GM12878 (cell line): Measurements from ENCODE around the gene CMTM1. TPM values are rescaled to one million over a fixed set of nuclear protein-coding genes. Genes with fewer than 3 reads are reported as not detected.

Experiments
- ATAC-seq: fragments of 200-7000 bp; cut with Tn5 transposase; 3 replicates; pipeline ENCODE4 v1.9.1; 2020; ENCODE audit warnings: mild to moderate bottlenecking, moderate library complexity
- BruUV-seq: library from RNA; stranded (reverse); fragments of 400-500 nt; replicated peaks from 2 replicates; lab custom pipeline; 2021; lab: Mats Ljungman, UMichigan
- CTCF ChIA-PET: fragments of 300-600 bp; sonication (Branson Sonifier 250); formaldehyde crosslinking; extraction: SDS; loops from one replicate; lab custom pipeline; 2021; ENCODE audit warnings: inconsistent platforms; lab: Yijun Ruan, JAX
- POLR2A ChIA-PET: fragments of 350-600 bp; formaldehyde crosslinking; extraction: SDS; loops from one replicate; lab custom pipeline; 2021; ENCODE audit warnings: inconsistent platforms; lab: Charles Lee
- RAD21 ChIA-PET: fragments of 300-600 bp; sonication (Branson Sonifier 250); formaldehyde crosslinking; loops from one replicate; lab custom pipeline; 2023; ENCODE audit warnings: antibody characterized with exemption; ENCODE audit not compliant: unreplicated experiment; lab: Charles Lee
- SMC1A ChIA-PET: fragments of 300-600 bp; sonication (Branson Sonifier 250); formaldehyde crosslinking; loops from one replicate; lab custom pipeline; 2023; ENCODE audit not compliant: unreplicated experiment, uncharacterized antibody; lab: Charles Lee
- DNase-seq: peaks from one replicate; pipeline ENCODE4 v3.0.0-alpha.2; 2011; ENCODE audit warnings: low read depth, low spot score
- FAIRE-seq: peaks from 3 replicates; lab custom pipeline; 2011; peaks lifted over from hg19 to GRCh38; lab: Jason Lieb, UNC
- H2AFZ ChIP-seq: 2 replicates; pipeline ENCODE4 v1.6.0; 2011; ENCODE audit warnings: low read depth, low read length, control low read depth; ENCODE audit not compliant: control insufficient read depth
- H3K27ac ChIP-seq: 2 replicates; pipeline ENCODE4 v1.5.1; 2011; ENCODE audit warnings: control low read depth; ENCODE audit not compliant: control insufficient read depth, insufficient read depth
- H3K27me3 ChIP-seq, 2 experiments: replicated peaks in 1 of 2; 2 replicates each; pipeline versions ENCODE4 v1.6.0 to v1.6.1; 2011; ENCODE audit warnings: low read length in 1 of 2; ENCODE audit not compliant: control insufficient read depth in 2 of 2, insufficient read depth in 2 of 2
- H3K36me3 ChIP-seq, 2 experiments: 2 replicates each; pipeline ENCODE4 v1.5.1; 2011; ENCODE audit warnings: low read length in 1 of 2; ENCODE audit not compliant: control insufficient read depth in 2 of 2, insufficient read depth in 2 of 2
- H3K4me1 ChIP-seq: 2 replicates; pipeline ENCODE4 v1.6.1; 2011; ENCODE audit warnings: mild to moderate bottlenecking, low read length, moderate library complexity, mixed read lengths; ENCODE audit not compliant: control insufficient read depth, insufficient read depth
- H3K4me2 ChIP-seq: 2 replicates; pipeline ENCODE4 v1.6.0; 2011; ENCODE audit warnings: control low read depth; ENCODE audit not compliant: control insufficient read depth, insufficient read depth
- H3K4me3 ChIP-seq: fragments of 200-600 bp; sonication (generic); 2 replicates; pipeline ENCODE4 v1.5.1; 2016
- H3K79me2 ChIP-seq: 2 replicates; pipeline ENCODE4 v1.6.0; 2011; ENCODE audit warnings: low read length; ENCODE audit not compliant: control insufficient read depth, insufficient read depth
- H3K9ac ChIP-seq: 2 replicates; pipeline ENCODE4 v1.8.0; 2011; ENCODE audit warnings: low read length, control low read depth, mixed read lengths; ENCODE audit not compliant: control insufficient read depth, insufficient read depth
- H3K9me3 ChIP-seq: replicated peaks from 3 replicates; pipeline ENCODE4 v1.5.1; 2011; ENCODE audit warnings: mild to moderate bottlenecking, low read length; ENCODE audit not compliant: control insufficient read depth, insufficient read depth
- H4K20me1 ChIP-seq: 2 replicates; pipeline ENCODE4 v1.6.0; 2011; ENCODE audit not compliant: control insufficient read depth, insufficient read depth
- CHD1 ChIP-seq: IDR thresholded peaks from 2 replicates; pipeline ENCODE4 v1.6.1; 2012; ENCODE audit warnings: low read depth, low read length, improper control_type of control experiment
- ETV6 ChIP-seq, 2 experiments: fragments of 450-650 bp in 1 of 2; IDR thresholded peaks in 1 of 2; conservative IDR thresholded peaks in 1 of 2; 2 replicates each; pipeline ENCODE4 v1.6.1; 2014; ENCODE audit warnings: antibody characterized with exemption in 1 of 2, borderline replicate concordance in 1 of 2, low read depth in 1 of 2, mild to moderate bottlenecking in 1 of 2, moderate library complexity in 1 of 2
- KLF5 ChIP-seq: fragments of 450-650 bp; IDR thresholded peaks from 2 replicates; pipeline ENCODE4 v1.6.1; 2014; ENCODE audit warnings: mild to moderate bottlenecking; ENCODE audit not compliant: partially characterized antibody
- MXI1 ChIP-seq: fragments of 150-350 bp; IDR thresholded peaks from 2 replicates; pipeline ENCODE4 v1.6.1; 2011; ENCODE audit warnings: low read depth, mild to moderate bottlenecking, inconsistent platforms, low read length, improper control_type of control experiment
- POLR2AphosphoS2 ChIP-seq: IDR thresholded peaks from 2 replicates; pipeline ENCODE4 v1.6.1; 2011; ENCODE audit warnings: low read depth, mild to moderate bottlenecking, low read length, improper control_type of control experiment, moderate library complexity
- RB1 ChIP-seq: fragments of 450-650 bp; formaldehyde crosslinking; IDR thresholded peaks from 2 replicates; pipeline ENCODE4 v1.6.1; 2017; ENCODE audit warnings: mild to moderate bottlenecking, borderline replicate concordance
- SKIL ChIP-seq: fragments of 450-650 bp; IDR thresholded peaks from 2 replicates; pipeline ENCODE4 v1.6.1; 2017; ENCODE audit warnings: mild to moderate bottlenecking, low read depth, inconsistent platforms; ENCODE audit not compliant: poor library complexity, severe bottlenecking
- TARDBP ChIP-seq: IDR thresholded peaks from 2 replicates; pipeline ENCODE4 v1.6.1; 2016; ENCODE audit warnings: borderline replicate concordance
- YY1 ChIP-seq: IDR thresholded peaks from 2 replicates; pipeline ENCODE4 v1.6.1; 2011; ENCODE audit warnings: low read depth, mild to moderate bottlenecking, low read length
- WGBS: methylation state at CpG from one replicate; pipeline ENCODE4 v1.1.6; 2016; ENCODE audit warnings: low lambda C conversion rate; ENCODE audit not compliant: insufficient replicate concordance, insufficient coverage; ENCODE audit errors: missing lambda C conversion rate; 5-methylcytosine and 5-hydroxymethylcytosine counted together
- in situ Hi-C: fragments of 300-500 bp; cut with MboI; formaldehyde crosslinking; loops from 9 replicates; pipeline ENCODE4 v1.14.3; 2018; ENCODE audit warnings: mixed read lengths
- intact Hi-C: fragments of 100-400 bp; cut with micrococcal nuclease; formaldehyde crosslinking; loops from one replicate; pipeline ENCODE4 v1.14.2; 2022; ENCODE audit not compliant: unreplicated experiment
- polyA plus RNA-seq, 11 experiments: library from polyadenylated mRNA; depleted of rRNA in 4 of 11; unstranded in 6 of 11; stranded (reverse) in 5 of 11; fragments of >200 nt; fragmentation: Nextera tagmentation in 4 of 11; fragmentation: Illumina TruSeq in 1 of 11; extraction: Ambion mirVana in 4 of 11; extraction: Trizol in 1 of 11; gene quantifications; 1 replicate in 1 of 11; 2 replicates in 10 of 11; pipeline versions ENCODE4 v1.2.1 to v1.2.3, GENCODE V29; 2011 to 2016; ENCODE audit warnings: inconsistent platforms in 2 of 11, missing spikeins in 2 of 11, low read depth in 1 of 11
- total RNA-seq, 4 experiments: library from RNA; depleted of rRNA in 3 of 4; stranded (reverse); fragments of >200 nt in 3 of 4; fragmentation: Illumina TruSeq in 1 of 4; extraction: Trizol in 1 of 4; gene quantifications; 2 replicates each; pipeline versions ENCODE4 v1.2.1 to v1.2.3, GENCODE V29; 2013 to 2021
- TF ChIP-seq, protein P1 (sequence below): fragments of 450-650 bp; IDR thresholded peaks from 2 replicates; pipeline ENCODE4 v1.6.1; 2016; ENCODE audit warnings: mild to moderate bottlenecking
- TF ChIP-seq, protein P2 (sequence below): fragments of 150-350 bp; IDR thresholded peaks from 2 replicates; pipeline ENCODE4 v1.6.1; 2014; ENCODE audit warnings: mild to moderate bottlenecking, low read depth, low read length

Gene CMTM1
- total and polyA plus RNA-seq, 10 of the 15 experiments (the other 5 are each of a cell fraction or from before 2014, with no cell fraction given) = 0.09 to 3.0 (median 1.4) TPM; not detected in 2

GRCh38 chr16:66591018-66591417, 24.8 kb downstream of the CMTM1 start:
- WGBS = 84% methylated on average over 4 of the region's 4 CpGs
- SMC1A ChIA-PET = interaction anchor here (0.7 to 2.6 kb wide), 14 partner anchors 8 to 234 kb away, joined by 3 to 30 read pairs (median 6); partner anchors contain the start of genes CKLF and CMTM3

More at GRCh38 chr16:66591018-66591417, 24.8 kb downstream of the CMTM1 start:
- H3K27me3 ChIP-seq = peaks cover 0 to 4% of the 10 kb centered on the region in 2 experiments; a peak in 1 of 4 replicates
- intact Hi-C loops (no loop called here), in situ Hi-C loops (no loop called here)
- ChIA-PET CTCF (interaction anchor here (0.6 to 3.1 kb wide), 21 partner anchors 8 to 277 kb away, joined by 3 to 61 read pairs (median 7); partner anchors contain the start of gene CMTM3), POLR2A (interaction anchor here (2.0 kb wide), 1 partner anchor 13 kb away, joined by 4 read pairs; no protein-coding TSS in a partner anchor), RAD21 (interaction anchor here (0.9 to 3.1 kb wide), 10 partner anchors 13 to 185 kb away, joined by 3 to 51 read pairs (median 8); partner anchors contain the start of genes CKLF and CMTM3)
- H3K9ac ChIP-seq = no peak overlapping the region
- no peak for ATAC-seq
- DNase-seq = no peak
- no peaks in the 10 kb centered on the region for H4K20me1 ChIP-seq
- no peak overlapping the region for H2AFZ ChIP-seq
- H3K27ac ChIP-seq = no peak overlapping the region
- FAIRE-seq = no peak
- TF ChIP-seq SKIL (no peak), MXI1 (no peak), POLR2AphosphoS2 (no peak), CHD1 (no peak), RB1 (no peak), YY1 (no peak), KLF5 (no peak), ETV6 (conservative IDR thresholded peaks at IDR 0.05 in 1 of 2, IDR thresholded peaks at IDR 0.05 in 1 of 2; ENCODE audit: borderline replicate concordance in 1 of 2, low read depth in 1 of 2) (no peak), TARDBP (no peak)
- TF ChIP-seq, protein P1, sequence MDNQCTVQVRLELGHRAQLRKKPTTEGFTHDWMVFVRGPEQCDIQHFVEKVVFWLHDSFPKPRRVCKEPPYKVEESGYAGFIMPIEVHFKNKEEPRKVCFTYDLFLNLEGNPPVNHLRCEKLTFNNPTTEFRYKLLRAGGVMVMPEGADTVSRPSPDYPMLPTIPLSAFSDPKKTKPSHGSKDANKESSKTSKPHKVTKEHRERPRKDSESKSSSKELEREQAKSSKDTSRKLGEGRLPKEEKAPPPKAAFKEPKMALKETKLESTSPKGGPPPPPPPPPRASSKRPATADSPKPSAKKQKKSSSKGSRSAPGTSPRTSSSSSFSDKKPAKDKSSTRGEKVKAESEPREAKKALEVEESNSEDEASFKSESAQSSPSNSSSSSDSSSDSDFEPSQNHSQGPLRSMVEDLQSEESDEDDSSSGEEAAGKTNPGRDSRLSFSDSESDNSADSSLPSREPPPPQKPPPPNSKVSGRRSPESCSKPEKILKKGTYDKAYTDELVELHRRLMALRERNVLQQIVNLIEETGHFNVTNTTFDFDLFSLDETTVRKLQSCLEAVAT = no peak
- TF ChIP-seq, protein P2, sequence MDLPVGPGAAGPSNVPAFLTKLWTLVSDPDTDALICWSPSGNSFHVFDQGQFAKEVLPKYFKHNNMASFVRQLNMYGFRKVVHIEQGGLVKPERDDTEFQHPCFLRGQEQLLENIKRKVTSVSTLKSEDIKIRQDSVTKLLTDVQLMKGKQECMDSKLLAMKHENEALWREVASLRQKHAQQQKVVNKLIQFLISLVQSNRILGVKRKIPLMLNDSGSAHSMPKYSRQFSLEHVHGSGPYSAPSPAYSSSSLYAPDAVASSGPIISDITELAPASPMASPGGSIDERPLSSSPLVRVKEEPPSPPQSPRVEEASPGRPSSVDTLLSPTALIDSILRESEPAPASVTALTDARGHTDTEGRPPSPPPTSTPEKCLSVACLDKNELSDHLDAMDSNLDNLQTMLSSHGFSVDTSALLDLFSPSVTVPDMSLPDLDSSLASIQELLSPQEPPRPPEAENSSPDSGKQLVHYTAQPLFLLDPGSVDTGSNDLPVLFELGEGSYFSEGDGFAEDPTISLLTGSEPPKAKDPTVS = no peak
- H3K9me3 ChIP-seq = no peaks in the 10 kb centered on the region; the same call in 2 of the 3 replicates
- H3K4me2 ChIP-seq = no peak overlapping the region
- no peaks in the 10 kb centered on the region for H3K36me3 ChIP-seq
- BruUV-seq = no TSS peak
- no peak overlapping the region for H3K4me3 ChIP-seq
- peaks cover 4% of the 10 kb centered on the region for H3K4me1 ChIP-seq
- H3K79me2 ChIP-seq = no peaks in the 10 kb centered on the region
